ENCODE results near the gene TMEFF1. TPM values are rescaled to one million over a fixed set of nuclear protein-coding genes. Genes with fewer than 3 reads are reported as not detected.

TMEFF1 gene
- polyA plus RNA-seq, 2 of the 4 experiments (the other 2 are of a cell fraction) = 0.31 to 0.61 TPM

- Histone ChIP-seq H3K4me2 (peak overlapping the region; percentile 87), H3K4me1 (no peaks in the 10 kb centered on the region), H3K9me3 (no peaks in the 10 kb centered on the region), H3K27ac (peak overlapping the region; percentile 30 to 83; a peak in 4 of 6 replicates), H3K4me3 (peak overlapping the region; percentile 67)
- no peak for TF ChIP-seq GATA3 (IDR thresholded peaks at IDR 0.05; ENCODE audit: borderline replicate concordance)
- TF ChIP-seq HOXA7 (CRISPR knock-in tag; IDR thresholded peaks at IDR 0.05) = no peak
- TF ChIP-seq HOXB13 (CRISPR knock-in tag; IDR thresholded peaks at IDR 0.05; ENCODE audit: low read depth) = no peak
- TF ChIP-seq, protein P1, sequence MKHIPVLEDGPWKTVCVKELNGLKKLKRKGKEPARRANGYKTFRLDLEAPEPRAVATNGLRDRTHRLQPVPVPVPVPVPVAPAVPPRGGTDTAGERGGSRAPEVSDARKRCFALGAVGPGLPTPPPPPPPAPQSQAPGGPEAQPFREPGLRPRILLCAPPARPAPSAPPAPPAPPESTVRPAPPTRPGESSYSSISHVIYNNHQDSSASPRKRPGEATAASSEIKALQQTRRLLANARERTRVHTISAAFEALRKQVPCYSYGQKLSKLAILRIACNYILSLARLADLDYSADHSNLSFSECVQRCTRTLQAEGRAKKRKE (CRISPR knock-in tag; IDR thresholded peaks at IDR 0.05; ENCODE audit: low read depth) = no peak
- TF ChIP-seq BCL3 (IDR thresholded peaks at IDR 0.05) = no peak
- no peak for TF ChIP-seq ZSCAN20 (CRISPR knock-in tag; IDR thresholded peaks at IDR 0.05)
- no peak for TF ChIP-seq MAFK (IDR thresholded peaks at IDR 0.05; ENCODE audit: partially characterized antibody)
- TF ChIP-seq PBX3 (IDR thresholded peaks at IDR 0.05) = no peak
- TF ChIP-seq HDAC2 (IDR thresholded peaks at IDR 0.05) = no peak
- no peak for TF ChIP-seq CTCF (IDR thresholded peaks at IDR 0.05)
- no peak for TF ChIP-seq JUNB (IDR thresholded peaks at IDR 0.05)
- TF ChIP-seq, protein P2, sequence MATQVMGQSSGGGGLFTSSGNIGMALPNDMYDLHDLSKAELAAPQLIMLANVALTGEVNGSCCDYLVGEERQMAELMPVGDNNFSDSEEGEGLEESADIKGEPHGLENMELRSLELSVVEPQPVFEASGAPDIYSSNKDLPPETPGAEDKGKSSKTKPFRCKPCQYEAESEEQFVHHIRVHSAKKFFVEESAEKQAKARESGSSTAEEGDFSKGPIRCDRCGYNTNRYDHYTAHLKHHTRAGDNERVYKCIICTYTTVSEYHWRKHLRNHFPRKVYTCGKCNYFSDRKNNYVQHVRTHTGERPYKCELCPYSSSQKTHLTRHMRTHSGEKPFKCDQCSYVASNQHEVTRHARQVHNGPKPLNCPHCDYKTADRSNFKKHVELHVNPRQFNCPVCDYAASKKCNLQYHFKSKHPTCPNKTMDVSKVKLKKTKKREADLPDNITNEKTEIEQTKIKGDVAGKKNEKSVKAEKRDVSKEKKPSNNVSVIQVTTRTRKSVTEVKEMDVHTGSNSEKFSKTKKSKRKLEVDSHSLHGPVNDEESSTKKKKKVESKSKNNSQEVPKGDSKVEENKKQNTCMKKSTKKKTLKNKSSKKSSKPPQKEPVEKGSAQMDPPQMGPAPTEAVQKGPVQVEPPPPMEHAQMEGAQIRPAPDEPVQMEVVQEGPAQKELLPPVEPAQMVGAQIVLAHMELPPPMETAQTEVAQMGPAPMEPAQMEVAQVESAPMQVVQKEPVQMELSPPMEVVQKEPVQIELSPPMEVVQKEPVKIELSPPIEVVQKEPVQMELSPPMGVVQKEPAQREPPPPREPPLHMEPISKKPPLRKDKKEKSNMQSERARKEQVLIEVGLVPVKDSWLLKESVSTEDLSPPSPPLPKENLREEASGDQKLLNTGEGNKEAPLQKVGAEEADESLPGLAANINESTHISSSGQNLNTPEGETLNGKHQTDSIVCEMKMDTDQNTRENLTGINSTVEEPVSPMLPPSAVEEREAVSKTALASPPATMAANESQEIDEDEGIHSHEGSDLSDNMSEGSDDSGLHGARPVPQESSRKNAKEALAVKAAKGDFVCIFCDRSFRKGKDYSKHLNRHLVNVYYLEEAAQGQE (IDR thresholded peaks at IDR 0.05) = no peak
- TF ChIP-seq RCOR1 (IDR thresholded peaks at IDR 0.05; ENCODE audit: low read depth, low read length) = no peak
- TF ChIP-seq, protein P3, sequence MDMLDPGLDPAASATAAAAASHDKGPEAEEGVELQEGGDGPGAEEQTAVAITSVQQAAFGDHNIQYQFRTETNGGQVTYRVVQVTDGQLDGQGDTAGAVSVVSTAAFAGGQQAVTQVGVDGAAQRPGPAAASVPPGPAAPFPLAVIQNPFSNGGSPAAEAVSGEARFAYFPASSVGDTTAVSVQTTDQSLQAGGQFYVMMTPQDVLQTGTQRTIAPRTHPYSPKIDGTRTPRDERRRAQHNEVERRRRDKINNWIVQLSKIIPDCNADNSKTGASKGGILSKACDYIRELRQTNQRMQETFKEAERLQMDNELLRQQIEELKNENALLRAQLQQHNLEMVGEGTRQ (IDR thresholded peaks at IDR 0.05) = no peak
- no peak for TF ChIP-seq FOSL2 (IDR thresholded peaks at IDR 0.05)
- TF ChIP-seq FOSL2 (CRISPR knock-in tag; IDR thresholded peaks at IDR 0.05) = no peak
- DNase-seq (ENCODE audit: low read depth in 1 of 2, low spot score in 1 of 2) = no peak
- no peak for FAIRE-seq
- ChIA-PET CTCF (interaction anchor here (1.2 kb wide), 1 partner anchor 8 kb away, joined by 4 read pairs; no protein-coding TSS in a partner anchor), POLR2A (no interaction called here)
- WGBS (ENCODE audit: missing lambda C conversion rate) = 88% methylated on average over 20 of the region's 26 CpGs
- no peak; a peak in 1 of 6 replicates for ATAC-seq
These were observed 1.4 kb downstream of the TMEFF1 start for GRCh38 chr9:100474082-100474923.
